NOMO-1 treated with DMSO at 0.1 percent for 48 hours (cell line): Measurements from ENCODE around the gene OSR1.
"Not testable (repeated sequence)": the region's sequence is repeated elsewhere in the genome, so short reads cannot be mapped to it uniquely, and the experiment has no call there.

Experiments used
- DNase-seq: peaks from one replicate; lab custom pipeline; 2025; ENCODE audit not compliant: unreplicated experiment; lab: John Stamatoyannopoulos, UW

The OSR1 gene

DNA sequence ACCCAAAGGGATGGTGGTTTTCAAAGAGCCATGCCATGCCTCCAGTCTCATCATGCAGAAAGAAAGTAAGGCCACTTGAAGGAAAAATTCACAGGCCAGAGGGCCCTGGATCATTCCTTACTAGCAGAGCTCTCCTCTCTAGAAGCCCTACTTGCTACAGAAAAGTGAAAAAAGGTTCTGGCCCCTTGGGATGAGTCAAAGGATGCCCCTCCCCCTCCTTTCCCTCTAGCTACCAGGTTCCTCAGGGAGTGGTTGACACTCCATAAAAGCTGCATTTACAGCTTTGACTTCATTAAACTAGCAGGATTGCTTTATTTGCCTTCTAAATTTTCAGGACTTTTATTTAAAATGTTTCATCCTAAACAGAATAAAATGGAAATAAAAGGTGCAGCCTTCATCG lies 21.2 kb downstream of the OSR1 start:
- DNase-seq, result no peak

DNA sequence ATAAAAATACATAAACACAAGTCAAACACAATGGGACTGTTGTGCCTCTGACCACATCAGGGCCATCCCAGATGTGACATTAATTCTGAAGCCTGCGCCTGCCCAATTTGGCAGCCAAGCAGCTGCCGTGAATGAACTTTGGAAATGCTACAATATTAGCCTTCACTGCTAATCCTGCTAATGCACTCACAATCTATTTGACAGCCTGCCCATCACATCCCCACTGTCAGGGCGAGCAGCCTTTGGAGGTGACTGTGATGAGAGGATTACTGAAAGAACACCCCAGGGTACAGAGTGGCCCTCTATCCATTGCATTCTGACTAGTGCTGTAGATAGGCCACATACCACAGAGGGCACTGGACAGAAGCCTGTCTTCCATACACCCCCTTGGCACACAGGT lies 21.6 kb downstream of the OSR1 start:
- no peak for DNase-seq

DNA sequence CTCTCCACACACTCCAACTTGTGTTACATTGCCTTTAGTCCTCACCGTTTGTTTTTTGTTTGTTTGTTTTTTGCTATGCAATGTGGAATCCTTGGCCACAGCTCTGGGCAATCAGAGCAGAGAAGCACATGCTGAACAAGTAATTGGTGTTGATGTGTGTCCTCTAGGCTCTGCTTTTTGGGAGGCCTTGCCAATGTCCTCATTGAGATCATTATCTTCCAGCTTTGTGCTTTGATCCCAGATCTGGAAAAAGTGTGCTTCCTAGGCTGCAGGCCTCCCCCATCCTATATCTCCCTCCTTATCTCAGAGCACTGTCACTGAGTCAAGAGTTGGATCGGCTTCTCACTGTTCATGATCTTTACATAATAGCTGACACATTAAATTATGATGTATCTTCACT lies 25.9 kb downstream of the OSR1 start:
- no peak for DNase-seq

DNA sequence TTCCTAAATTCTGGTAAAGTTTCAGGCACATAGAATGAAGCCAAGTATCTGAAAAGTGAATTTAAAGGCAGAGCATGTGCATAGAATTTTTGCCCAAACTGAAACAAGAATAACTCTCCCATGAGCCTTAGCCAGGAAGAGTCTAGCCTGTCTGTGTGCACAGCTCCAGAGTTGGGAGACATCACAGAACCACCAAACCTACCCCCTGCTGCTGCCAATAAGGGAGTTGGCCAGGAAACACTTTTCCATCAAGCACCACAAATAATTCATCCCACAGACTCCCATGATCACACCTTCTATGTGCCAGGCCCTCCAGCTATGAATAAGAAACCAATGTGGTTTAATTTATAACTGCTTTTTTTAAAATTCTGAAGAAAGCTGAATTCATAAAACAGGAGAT lies 27.0 kb downstream of the OSR1 start:
- DNase-seq, result no peak

DNA sequence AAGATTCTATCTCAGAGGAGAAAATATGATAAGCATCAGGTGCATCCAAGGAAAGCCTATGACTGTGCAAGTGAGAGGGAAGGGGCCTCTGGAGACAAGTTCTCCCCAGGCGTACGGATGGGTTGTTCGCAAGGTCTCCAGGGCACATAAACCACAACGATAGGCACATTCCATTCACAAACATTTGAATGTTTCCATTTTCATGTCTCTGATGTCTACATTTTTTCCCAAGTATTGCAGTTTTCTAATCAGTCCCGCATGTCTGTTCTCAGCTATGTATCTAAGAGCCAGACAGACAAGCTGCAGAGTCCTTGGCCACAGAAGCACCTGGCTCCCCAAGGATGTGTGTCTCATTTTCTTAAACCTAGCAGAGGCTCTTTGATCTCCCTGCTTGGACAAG lies 28.0 kb downstream of the OSR1 start:
- no peak for DNase-seq

DNA sequence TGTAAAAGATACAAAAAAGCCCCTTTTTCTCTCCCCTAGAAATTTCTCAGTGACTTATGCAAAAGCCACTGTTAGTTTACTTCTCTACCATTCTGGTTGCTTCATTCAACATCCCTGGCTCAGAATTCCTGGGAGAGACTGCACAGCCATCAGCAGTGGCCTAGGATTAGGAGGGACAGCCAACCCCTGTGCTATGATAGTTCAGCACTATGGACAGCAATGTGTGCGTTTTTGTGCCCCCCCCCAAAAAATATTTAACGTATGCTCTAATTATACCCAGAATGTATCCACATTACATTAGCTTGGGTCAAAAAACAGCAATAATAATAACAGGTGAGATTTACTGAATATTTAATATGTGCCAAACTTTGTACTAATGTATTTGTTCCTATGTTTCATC lies 29.0 kb downstream of the OSR1 start:
- DNase-seq, result no peak

DNA sequence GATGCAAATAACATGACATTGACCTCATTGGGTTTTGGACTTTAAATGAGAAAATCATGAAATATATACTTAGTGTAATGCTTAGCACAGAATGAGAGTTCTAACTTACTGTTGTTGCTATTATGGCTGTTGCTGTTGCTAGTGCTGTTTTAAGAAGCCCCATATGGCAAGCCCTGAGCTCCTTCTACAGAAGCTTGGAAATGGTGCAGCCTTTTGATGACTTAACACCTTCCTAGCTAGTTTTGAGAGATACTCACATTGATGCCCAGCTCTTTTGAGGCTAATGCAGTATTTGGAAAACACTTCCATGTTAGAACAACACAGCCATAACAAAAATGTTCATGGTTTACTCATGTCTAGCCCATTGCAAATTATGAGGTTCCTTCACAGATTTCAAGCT lies 30.9 kb downstream of the OSR1 start:
- DNase-seq, result no peak

DNA sequence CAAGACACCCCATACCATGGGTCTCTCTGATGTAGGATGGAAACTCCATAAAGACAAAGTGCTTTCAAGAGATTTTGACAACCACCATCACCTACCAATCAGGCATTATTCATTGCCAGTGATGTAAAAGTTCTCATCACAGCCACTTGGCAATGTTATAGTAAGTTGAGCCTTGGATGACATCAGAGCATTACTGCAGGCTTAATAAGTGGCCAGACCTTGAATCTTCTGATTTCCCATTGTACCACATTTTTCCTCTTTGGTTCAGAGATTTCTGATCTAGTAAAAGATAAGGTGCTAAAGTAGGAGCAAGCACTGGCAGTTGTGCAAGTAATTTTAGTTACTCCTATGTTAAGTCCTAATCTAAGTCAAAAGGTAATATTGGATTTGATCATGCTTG lies 36.5 kb downstream of the OSR1 start:
- DNase-seq, result no peak

DNA sequence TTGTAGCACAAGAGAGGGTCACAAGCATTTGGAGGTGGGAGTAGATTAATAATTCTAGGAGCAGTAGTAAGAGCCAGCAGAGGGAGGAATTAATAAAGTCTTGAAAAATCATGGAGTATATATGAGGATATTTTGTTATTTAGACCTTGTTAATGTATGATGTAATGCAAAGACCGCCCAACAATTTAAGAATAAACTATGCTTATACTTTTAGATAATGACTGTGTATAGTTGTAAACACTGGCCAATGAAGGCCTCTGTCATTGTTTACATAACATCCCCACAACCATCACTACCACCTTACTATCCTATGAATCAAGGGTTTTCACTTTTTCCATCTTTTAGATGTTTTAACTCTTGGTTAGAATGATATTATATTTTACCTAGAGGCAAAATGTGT lies 37.6 kb downstream of the OSR1 start:
- no peak for DNase-seq

DNA sequence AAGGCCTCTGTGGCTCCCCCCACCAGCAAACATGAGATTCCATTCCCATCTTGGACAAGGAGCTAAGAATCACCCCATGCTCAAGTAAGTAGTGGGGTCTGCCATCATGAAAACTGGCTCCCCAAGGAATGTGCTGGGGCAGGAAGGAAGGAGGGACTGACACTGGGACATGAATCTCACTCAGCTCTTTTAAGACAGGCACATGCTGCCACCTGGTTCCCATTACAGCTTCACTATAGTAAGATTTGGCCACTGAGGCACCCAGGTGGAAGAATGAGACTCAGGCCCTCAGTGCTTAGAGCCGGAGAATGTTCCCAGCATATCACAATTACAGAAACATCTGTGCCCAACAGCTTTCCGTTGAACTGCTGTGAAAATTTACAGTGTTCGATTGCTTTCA lies 38.7 kb downstream of the OSR1 start:
- DNase-seq, result no peak

DNA sequence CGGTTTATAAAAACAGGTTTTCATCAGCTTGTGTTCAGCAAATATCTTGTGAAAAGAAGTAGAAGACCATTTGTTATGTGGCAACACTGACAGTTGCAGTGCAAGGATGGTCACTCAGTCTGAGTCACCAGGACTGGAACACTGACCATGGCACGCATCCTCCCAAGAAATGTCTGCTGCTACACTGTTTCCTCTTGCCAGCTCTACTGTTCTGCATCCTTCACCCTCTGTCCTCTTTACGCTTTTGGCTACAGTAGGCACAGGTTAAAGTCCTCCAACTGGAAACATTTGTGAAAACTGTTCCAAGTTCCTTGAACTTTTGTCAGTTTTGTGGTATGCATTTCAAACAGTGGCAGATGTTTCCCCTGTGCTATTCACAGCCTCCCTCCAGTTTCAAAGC lies 39.4 kb downstream of the OSR1 start:
- DNase-seq, result no peak

DNA sequence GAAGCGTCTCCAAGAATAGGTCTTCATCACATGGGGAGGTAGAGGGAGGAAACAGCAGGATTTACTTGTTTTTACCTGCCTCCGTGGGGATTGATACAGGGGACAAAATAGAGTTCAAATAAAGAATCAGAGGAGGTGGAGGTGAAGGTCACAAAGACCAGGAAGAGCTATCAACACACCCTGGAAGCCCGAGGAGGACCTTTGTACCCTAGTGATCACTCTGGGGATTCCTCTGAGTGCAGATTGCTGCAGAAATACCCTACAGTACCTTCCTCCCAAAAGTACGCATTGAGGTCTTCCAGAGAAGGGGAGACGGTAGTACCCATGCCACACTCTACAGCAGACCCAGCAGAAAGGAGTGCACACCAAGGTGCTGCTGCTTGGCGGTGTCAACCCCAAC lies 44.9 kb downstream of the OSR1 start:
- DNase-seq, result no peak

DNA sequence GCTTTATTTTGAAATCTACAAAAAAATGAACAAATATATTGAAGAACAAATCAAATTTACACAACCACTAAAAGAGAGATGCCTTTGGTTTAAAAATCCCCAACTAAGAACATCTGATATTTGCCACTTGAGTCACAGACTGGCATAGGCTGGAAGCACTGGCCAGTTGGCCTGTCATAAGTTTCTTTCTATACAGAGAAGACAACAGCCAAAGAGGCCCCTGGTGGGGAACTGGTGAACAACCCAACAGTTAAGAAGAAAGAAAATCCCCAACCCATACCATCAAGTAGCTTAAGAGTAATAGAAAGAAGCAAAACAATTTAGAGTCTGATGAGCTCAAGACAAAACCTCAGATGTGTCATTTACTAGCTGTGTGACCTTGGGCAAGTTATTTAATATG lies 45.5 kb downstream of the OSR1 start:
- DNase-seq, result no peak

DNA sequence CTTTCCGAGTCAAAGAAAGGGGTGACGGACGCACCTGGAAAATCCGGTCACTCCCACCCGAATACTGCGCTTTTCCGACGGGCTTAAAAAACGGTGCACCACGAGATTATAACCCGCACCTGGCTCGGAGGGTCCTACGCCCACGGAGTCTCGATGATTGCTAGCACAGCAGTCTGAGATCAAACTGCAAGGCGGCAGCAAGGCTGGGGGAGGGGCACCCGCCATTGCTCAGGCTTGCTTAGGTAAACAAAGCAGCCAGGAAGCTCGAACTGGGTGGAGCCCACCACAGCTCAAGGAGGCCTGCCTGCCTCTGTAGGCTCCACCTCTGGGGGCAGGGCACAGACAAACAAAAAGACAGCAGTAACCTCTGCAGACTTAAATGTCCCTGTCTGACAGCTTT lies 52.4 kb downstream of the OSR1 start:
- DNase-seq, result not testable (repeated sequence)

DNA sequence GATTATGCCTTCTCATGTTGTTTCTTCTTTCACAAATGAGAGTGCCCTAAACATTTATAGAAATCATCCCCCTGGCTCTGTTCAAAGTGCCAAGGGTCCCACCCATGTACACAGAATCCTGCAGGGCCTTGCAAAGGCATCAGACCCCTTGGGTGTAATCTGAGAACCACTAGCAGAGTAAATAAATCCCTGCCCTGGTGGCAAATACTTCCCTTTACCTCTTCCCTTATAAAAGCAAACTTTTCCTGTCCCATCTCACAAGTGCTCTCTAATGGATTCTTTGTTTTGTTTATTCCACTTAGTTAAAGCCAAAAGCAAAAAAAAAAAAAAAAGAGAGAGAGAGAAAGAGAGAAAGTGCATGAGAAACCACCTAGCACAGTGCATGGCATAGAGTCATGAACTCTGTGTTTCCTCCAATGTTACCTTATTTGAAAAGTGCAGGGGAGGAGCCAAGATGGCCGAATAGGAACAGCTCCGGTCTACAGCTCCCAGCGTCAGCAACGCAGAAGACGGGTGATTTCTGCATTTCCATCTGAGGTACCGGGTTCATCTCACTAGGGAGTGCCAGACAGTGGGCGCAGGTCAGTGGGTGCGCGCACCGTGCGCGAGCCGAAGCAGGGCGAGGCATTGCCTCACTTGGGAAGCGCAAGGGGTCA lies 52.9 kb downstream of the OSR1 start:
- not testable (repeated sequence) for DNase-seq

DNA sequence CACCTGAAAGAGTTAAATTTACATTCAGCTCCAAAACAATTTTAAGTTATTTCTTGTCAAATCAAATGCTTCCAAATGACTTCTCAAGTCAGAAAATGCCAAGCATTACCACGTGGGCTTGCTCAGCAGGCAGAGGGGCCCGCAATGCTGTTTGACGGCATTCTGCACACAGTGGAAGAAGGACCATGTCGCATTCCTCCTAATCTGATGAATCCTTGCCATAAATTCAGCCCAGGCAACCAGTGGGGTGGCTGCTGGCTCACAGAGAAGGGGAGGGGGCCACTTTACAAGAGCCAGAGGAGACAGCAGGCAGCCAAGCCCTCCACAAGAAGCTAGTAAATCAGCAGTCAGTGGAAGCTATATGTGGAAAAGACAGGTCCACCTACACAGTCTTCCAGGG lies 56.7 kb downstream of the OSR1 start:
- DNase-seq, result no peak
